ENCODE data around the gene TRA2A. TPM values are rescaled to one million over a fixed set of nuclear protein-coding genes. Genes with fewer than 3 reads are reported as not detected.

TRA2A gene
- total and polyA plus RNA-seq, 2 of the 13 experiments (the other 11 are each of a cell fraction or from before 2014, with no cell fraction given), result 39.1 to 41.6 TPM

- 97% methylated on average over 3 of the region's 3 CpGs for WGBS (ENCODE audit: low lambda C conversion rate)
- H3K27me3 ChIP-seq (ENCODE audit: control insufficient read depth in 1 of 2, insufficient read depth in 2 of 2, low read length in 2 of 2), result no peaks in the 10 kb centered on the region
- no peak overlapping the region for H3K4me2 ChIP-seq (ENCODE audit: low read depth, low read length)
- H3K9ac ChIP-seq (ENCODE audit: insufficient read depth, low read depth, low read length), result no peak overlapping the region
- no peak for ATAC-seq
- H3K9me3 ChIP-seq (ENCODE audit: low read length), result no peaks in the 10 kb centered on the region
- no peak for FAIRE-seq
- no peak for TF ChIP-seq FOSL2 (CRISPR knock-in tag; IDR thresholded peaks at IDR 0.05)
- TF ChIP-seq, protein P1, sequence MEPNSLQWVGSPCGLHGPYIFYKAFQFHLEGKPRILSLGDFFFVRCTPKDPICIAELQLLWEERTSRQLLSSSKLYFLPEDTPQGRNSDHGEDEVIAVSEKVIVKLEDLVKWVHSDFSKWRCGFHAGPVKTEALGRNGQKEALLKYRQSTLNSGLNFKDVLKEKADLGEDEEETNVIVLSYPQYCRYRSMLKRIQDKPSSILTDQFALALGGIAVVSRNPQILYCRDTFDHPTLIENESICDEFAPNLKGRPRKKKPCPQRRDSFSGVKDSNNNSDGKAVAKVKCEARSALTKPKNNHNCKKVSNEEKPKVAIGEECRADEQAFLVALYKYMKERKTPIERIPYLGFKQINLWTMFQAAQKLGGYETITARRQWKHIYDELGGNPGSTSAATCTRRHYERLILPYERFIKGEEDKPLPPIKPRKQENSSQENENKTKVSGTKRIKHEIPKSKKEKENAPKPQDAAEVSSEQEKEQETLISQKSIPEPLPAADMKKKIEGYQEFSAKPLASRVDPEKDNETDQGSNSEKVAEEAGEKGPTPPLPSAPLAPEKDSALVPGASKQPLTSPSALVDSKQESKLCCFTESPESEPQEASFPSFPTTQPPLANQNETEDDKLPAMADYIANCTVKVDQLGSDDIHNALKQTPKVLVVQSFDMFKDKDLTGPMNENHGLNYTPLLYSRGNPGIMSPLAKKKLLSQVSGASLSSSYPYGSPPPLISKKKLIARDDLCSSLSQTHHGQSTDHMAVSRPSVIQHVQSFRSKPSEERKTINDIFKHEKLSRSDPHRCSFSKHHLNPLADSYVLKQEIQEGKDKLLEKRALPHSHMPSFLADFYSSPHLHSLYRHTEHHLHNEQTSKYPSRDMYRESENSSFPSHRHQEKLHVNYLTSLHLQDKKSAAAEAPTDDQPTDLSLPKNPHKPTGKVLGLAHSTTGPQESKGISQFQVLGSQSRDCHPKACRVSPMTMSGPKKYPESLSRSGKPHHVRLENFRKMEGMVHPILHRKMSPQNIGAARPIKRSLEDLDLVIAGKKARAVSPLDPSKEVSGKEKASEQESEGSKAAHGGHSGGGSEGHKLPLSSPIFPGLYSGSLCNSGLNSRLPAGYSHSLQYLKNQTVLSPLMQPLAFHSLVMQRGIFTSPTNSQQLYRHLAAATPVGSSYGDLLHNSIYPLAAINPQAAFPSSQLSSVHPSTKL (CRISPR knock-in tag; IDR thresholded peaks at IDR 0.05), result no peak
- TF ChIP-seq, protein P2, sequence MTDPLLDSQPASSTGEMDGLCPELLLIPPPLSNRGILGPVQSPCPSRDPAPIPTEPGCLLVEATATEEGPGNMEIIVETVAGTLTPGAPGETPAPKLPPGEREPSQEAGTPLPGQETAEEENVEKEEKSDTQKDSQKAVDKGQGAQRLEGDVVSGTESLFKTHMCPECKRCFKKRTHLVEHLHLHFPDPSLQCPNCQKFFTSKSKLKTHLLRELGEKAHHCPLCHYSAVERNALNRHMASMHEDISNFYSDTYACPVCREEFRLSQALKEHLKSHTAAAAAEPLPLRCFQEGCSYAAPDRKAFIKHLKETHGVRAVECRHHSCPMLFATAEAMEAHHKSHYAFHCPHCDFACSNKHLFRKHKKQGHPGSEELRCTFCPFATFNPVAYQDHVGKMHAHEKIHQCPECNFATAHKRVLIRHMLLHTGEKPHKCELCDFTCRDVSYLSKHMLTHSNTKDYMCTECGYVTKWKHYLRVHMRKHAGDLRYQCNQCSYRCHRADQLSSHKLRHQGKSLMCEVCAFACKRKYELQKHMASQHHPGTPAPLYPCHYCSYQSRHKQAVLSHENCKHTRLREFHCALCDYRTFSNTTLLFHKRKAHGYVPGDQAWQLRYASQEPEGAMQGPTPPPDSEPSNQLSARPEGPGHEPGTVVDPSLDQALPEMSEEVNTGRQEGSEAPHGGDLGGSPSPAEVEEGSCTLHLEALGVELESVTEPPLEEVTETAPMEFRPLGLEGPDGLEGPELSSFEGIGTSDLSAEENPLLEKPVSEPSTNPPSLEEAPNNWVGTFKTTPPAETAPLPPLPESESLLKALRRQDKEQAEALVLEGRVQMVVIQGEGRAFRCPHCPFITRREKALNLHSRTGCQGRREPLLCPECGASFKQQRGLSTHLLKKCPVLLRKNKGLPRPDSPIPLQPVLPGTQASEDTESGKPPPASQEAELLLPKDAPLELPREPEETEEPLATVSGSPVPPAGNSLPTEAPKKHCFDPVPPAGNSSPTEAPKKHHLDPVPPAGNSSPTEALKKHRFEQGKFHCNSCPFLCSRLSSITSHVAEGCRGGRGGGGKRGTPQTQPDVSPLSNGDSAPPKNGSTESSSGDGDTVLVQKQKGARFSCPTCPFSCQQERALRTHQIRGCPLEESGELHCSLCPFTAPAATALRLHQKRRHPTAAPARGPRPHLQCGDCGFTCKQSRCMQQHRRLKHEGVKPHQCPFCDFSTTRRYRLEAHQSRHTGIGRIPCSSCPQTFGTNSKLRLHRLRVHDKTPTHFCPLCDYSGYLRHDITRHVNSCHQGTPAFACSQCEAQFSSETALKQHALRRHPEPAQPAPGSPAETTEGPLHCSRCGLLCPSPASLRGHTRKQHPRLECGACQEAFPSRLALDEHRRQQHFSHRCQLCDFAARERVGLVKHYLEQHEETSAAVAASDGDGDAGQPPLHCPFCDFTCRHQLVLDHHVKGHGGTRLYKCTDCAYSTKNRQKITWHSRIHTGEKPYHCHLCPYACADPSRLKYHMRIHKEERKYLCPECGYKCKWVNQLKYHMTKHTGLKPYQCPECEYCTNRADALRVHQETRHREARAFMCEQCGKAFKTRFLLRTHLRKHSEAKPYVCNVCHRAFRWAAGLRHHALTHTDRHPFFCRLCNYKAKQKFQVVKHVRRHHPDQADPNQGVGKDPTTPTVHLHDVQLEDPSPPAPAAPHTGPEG (CRISPR knock-in tag; IDR thresholded peaks at IDR 0.05), result no peak
- no peak for TF ChIP-seq ZBTB38 (CRISPR knock-in tag; IDR thresholded peaks at IDR 0.05)
- no peak for TF ChIP-seq KAT7 (CRISPR knock-in tag; IDR thresholded peaks at IDR 0.05; ENCODE audit: borderline replicate concordance)
- no peak for TF ChIP-seq ZSCAN29 (CRISPR knock-in tag; conservative IDR thresholded peaks at IDR 0.05)
- TF ChIP-seq MAF1 (CRISPR knock-in tag; IDR thresholded peaks at IDR 0.05; ENCODE audit: borderline replicate concordance), result no peak
- TF ChIP-seq ARHGAP35 (CRISPR knock-in tag; IDR thresholded peaks at IDR 0.05; ENCODE audit: borderline replicate concordance), result no peak
- no peak for TF ChIP-seq DPF2 (CRISPR knock-in tag; IDR thresholded peaks at IDR 0.05; ENCODE audit: borderline replicate concordance, low read depth)
- no peak for TF ChIP-seq ZNF567 (CRISPR knock-in tag; IDR thresholded peaks at IDR 0.05; ENCODE audit: borderline replicate concordance)
- ChIA-PET CTCF (ENCODE audit: low intra/inter-chr PET ratio, low total read pairs) (no interaction called here), POLR2A (interaction anchor here (1.4 kb wide), 1 partner anchor 12 kb away, joined by 6 read pairs; no protein-coding TSS in a partner anchor)
- 0 out of 2 replicates have a peak, but pooled peaks cover 13% of the 10 kb centered on the region for H3K4me1 ChIP-seq (ENCODE audit: insufficient read depth, low read length)
- in situ Hi-C loops (cut with HindIII; ENCODE audit: extremely low pct_ligation_motif_present, low pct_unique_long_range_greater_than_20kb) (no loop called here), intact Hi-C loops (cut with micrococcal nuclease; ENCODE audit: unreplicated experiment) (no loop called here)
- DNase-seq (ENCODE audit: low spot score), result no peak
- H2AFZ ChIP-seq (ENCODE audit: low read length), result no peak overlapping the region
- no peak overlapping the region for H3K4me3 ChIP-seq (replicated peaks in 1 of 3; ENCODE audit: insufficient read depth in 1 of 3, low read depth in 2 of 3, low read length in 3 of 3)
- H3K79me2 ChIP-seq (ENCODE audit: insufficient read depth, low read length), result peaks cover 93% of the 10 kb centered on the region
- no peak overlapping the region for H3K27ac ChIP-seq (ENCODE audit: extremely low read length, insufficient read depth, low read length)
- peaks cover 20% of the 10 kb centered on the region; the same call in 1 of the 2 replicates for H4K20me1 ChIP-seq (ENCODE audit: insufficient read depth, low read length)
- peaks cover 6 to 48% of the 10 kb centered on the region in 2 experiments for H3K36me3 ChIP-seq (replicated peaks in 1 of 2; ENCODE audit: control insufficient read depth in 1 of 2, insufficient read depth in 2 of 2, low read length in 2 of 2)
- BruUV-seq (replicated peaks), result no TSS peak
Observed at GRCh38 chr7:23456093-23456492, 75.7 kb downstream of the TRA2A start.

All from HepG2 (cell line).